Measurements from ENCODE around the gene NKD1.

The NKD1 gene

DNA sequence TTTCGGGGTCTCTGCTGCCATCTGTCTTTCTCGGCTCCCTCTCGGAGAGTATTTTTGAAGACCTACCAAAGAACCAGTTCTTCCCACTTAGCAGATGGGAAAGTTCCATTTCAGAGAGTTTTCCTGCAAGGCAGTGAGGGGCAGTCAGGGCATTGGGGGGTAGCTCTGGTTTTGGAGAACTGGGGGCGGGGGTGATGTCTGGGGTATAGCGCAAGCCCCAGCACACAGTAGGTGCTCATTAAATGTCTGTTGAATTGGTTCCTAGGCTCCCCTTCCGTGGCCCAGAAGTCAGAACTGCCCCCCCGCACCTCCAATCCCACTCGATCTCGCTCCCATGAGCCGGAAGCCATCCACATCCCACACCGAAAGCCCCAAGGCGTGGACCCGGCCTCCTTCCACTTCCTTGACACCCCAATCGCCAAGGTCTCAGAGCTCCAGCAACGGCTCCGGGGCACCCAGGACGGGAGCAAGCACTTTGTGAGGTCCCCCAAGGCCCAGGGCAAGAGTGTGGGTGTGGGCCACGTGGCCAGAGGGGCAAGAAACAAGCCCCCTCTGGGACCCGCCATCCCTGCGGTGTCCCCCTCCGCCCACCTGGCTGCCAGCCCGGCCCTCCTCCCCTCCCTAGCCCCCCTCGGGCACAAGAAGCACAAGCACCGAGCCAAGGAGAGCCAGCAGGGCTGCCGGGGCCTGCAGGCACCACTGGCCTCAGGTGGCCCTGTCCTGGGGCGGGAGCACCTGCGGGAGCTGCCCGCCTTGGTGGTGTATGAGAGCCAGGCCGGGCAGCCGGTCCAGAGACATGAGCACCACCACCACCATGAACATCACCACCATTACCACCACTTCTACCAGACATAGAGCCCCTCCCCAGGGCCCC lies 85.0 kb downstream of the NKD1 start:
- DNase-seq: no peak

DNA sequence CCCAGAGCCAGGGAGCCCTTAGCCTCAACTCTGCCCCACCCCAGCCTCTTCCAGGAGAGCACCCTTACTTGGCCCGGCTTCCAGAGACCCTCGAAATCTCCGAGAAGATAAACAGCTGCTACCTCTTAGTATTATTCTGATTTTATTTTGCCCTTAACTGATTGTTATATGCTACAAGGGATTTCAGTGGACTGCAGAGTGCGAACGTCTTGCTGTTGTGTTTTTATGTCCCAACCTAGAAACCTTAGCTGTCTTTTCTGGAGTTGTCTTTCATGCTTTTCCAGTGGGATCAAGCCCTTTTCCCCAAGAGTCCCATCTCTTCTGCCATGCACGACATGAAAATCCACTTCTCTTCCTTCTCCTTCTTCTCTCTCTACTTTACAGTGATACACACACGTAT lies 85.9 kb downstream of the NKD1 start:
- DNase-seq: no peak

DNA sequence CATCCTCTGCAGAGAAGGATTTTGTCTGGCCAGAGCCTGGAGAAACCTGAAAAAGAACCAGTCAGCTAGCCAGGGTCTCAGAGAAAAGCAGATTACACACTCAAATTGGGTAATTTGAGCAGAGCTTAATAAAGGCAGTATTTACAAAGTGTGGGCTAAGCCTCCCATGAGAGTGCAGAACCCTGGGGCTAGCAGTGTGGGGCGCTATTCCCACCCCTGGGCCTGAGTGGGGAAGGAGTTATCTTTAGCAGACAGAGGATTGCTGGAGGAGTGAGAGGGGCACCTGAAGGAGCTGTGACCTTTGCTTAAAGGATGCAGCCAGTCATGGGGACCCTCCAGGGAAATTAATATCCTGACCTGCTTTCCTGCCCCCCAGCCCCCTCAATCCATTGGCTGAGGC lies 86.8 kb downstream of the NKD1 start:
- DNase-seq: no peak

DNA sequence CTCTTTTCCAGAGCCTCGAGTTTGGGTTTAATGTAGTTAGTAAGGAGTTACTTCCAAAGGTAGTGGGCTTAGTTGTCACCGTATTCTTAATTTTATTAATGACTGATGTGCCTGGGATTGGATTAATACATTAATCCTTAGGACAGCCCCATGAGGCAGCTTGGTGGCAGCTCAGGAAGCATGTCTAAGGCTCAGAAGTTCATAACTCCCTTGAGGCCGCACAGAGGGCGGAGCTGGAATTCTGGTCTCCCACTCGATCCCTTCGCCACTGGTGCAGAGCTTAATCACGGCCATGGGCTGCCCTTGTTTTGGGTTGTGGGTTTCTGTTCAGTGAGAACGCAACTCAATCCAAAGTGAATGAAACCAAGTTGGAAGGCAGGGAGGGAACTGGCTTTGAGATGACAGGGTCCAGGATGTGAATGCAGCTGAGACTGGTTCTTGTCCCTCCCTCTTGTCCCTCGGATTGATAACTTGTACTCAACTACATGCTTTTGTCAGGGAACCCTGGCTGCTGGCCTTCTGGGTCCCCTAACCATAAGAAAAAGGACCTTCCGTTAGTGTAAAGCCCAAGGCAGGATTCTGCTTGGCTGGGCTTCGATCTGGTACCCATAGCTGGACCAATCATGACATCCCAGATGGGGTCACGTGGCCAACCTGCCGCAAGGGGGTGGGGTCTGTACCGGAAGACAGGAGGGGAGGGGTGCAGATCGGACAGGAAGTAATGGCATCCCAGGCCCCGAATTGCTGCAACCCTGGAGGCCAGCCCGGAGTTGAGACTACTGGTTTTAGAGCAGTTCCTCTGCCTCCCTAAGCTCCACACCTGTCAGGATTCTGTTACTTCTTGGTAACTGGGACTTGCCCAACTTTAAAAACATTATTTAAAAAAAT lies 87.6 kb downstream of the NKD1 start:
- DNase-seq: peak; percentile 19

DNA sequence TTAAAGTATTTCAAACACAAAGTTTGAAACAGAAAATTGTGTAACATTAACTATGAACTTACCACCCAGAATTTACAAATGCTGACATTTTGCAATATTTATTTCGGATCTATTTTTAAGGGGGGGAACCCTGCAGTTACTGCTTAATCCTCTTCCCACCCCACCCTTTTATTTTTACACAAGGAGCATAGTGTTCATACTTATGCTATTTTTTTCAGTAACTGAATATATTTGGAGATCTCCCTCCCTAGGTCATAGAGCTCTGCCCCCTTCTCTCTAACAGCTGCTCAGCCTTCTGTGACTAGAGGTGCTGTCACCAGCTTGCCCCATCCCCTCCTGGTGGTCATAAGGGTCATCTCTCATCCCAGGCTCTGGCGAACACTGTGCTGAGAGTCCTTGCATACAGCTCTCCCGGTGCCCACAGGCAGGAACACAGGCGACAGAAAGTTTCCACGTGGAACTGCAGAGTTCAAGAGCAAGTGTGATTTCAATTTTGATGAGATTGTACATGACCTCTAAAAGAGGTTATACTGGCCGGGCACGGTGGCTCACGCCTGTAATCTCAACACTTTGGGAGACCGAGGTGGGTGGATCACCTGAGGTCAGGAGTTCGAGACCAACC lies 88.7 kb downstream of the NKD1 start:
- no peak for DNase-seq

DNA sequence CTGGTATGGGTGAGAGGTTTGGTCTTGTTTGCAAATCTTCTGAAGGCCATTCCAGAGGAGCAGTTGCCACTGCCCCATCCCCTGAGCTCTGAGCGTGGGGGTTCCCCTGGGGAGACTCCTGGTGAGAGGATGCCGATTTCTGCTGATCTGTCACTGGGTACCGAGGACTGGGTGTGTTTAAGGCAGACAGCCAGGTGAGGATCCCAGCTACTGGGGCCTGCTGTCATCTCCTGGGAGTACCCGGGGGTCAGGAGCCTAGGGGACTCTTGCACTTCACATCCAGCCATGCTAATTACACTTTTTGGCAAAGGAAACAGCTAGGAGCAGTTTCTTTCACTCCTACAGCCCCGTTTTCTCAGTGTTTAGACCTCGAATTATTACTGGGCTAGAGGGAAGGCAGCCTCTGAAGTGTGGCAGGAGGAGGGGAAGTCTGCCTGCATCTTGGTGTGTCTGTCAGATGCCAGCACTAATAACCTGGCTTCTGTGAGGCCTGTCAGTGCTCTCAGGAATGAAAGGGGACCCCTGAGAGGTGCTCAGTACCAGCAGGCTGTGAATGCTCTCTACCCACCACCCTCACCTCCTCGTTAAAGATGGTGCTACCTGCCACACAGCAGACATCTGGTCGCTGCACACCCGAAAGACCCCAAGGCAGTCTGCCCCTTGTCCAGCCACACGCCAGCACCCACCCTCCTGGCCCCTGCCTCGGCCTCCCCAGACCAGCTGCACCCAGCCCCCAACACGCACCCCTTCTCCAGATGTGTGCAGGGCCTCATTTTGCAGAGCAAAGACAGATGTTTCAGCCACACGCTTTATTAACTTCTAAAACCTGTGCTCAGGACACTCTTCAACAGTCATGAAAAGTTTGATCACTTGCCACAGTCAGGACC lies 89.8 kb downstream of the NKD1 start:
- no peak for DNase-seq

DNA sequence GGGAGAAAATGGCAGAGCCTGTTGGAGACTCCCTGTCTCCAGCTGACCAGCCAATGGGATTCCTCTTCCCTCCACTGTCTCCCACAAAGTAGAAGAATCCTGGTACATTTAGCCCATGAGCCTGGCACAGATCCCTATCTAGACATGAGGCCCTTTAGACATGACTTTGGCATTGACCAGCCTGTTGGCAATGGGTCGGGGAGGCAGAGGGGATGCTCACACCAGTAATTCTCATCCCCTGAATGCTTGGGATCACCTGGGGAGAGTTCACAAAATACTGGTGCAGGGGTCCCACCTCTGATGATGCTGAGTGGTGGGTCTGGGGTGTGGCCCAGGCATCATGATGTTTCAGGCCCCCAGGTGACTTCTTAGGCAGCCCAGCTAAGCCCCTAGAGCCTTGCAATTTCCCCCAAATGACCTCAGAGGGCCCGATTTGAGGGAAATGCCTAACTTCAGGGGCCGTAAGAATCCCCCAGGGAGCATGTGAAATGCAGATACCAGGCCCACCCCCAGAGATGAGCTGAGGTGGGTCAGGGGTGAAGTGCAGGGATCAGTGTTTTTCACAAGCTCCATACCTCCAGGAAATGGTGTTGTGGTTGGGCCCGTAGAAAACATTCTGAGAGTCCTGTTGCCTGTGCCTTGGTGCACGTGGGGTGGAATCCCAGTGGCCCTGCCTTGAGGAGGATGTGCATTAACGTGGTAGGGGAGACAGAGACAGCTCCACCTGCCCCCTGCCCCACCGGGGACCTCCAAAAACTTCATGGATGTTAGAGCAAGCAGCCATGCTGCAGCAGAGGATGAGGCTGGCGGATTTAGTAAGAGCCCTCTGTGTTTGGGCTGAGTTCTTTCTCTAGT lies 90.8 kb downstream of the NKD1 start:
- no peak for DNase-seq

DNA sequence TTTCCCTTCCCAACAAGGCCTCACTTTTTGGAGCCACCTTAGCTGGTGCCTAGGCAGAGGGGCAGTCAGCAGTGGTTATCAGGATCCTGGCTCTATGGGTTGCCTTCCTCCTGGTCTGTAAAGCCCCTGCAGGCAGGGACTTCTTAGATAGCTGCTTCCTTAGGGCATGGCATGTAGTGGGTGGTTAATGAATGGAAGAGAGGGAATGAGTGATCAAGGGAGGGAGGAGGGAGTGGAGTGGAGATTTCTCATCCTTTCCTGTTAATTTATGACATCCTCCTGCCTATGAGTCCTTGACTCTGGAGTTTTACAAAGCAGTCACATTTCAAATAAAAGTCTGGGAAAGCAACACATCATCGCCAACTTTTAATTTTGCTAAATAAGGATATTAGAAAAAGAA lies 92.2 kb downstream of the NKD1 start:
- no peak for DNase-seq

DNA sequence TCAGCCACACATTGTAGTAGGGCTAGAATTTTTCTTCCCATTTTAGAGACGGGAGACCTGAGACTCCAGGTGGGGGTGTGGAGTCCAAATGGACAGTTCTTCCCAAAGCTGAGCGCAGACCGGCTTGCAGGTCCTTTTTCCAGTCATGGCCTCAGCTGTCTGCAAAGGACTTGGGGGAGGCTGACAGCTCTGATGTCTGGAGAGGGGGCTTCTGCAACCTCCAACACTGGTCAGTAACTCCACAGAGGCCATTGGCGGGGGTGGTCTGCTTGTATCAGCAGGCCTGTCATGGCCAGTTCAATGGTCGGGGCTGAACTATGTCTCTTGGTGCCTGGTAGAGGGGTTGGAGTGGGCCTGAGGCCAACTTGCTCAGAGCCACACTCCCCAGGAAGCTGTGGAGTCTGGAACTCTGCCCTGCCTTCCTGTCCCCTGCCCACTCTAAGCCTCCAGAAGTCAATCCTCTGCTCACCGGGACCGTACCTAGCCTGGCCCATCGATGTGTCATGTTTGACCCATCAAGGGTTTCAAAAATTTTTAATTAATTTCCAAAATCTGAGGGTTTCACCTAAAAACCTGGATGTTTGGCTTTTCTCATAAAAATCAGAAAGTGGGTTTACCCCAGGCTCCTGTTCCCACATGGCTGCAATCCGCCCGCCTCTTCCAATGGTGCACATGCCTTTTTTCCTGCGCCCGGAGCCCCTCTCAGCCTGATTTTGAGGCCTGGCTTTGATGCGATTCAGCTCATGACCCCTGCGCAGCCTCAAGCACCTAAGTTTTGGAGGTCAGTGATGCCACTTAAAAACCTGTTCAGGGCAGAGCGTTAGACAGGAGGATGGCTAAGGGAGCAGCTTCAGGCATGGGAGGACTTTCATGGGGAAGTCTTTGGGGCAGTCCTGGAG lies 93.0 kb downstream of the NKD1 start:
- no peak for DNase-seq

DNA sequence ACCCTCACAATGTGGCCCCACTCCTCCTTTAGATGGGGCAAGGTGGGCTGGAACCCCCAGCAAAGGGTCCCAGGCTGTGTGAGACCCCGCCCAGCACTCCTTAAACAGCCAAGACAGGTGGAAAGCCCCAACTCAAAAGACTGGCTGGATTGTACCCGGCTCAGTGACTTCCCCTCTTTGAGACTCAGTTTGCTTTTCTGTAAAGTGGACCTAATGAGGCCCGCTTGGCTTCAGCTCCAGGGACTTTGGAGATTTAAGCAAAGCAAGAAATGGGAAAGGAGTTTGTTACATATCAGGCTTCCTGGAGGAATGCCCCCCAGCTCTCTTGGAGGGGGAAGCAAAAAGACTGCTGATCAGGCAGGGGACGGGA lies 93.6 kb downstream of the NKD1 start:
- no peak for DNase-seq

DNA sequence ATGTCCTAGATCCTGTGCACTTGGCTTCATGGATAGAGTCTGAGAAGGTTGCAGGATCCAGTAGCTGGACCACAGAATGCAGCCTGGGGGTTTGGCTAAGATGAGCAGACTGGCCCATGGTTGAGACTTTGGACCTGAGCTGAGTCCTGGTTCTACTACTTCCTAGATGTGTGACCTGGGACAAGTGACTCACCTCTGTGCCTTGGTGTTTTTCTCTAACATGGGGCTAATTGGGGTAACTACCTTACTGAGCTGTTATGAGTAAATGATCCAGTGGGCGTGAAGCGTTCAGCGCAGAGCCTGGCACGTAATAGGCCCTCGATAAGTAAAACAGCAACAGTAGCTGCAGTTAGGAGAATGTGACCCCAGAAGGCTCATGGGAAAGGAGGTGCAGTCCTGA lies 94.2 kb downstream of the NKD1 start:
- no peak for DNase-seq

DNA sequence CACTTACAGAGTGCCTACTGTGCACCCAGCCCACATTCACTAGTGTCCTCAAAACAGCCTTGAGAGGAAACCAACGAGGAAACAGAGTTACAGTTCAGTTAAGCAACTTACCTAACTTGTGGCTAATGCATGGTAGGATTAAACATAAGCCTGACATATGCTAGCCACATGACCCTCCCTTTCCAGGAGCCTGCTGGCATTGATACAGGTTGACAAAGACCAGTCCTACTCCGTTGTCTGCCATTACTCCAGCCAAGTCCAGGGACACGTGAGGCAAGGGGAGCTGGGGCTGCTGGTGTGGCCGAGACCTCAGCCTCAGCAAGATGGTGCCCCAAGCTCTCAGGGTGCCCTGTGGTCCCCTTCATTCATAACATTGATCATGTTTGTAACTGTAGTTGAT lies 95.0 kb downstream of the NKD1 start:
- no peak for DNase-seq

DNA sequence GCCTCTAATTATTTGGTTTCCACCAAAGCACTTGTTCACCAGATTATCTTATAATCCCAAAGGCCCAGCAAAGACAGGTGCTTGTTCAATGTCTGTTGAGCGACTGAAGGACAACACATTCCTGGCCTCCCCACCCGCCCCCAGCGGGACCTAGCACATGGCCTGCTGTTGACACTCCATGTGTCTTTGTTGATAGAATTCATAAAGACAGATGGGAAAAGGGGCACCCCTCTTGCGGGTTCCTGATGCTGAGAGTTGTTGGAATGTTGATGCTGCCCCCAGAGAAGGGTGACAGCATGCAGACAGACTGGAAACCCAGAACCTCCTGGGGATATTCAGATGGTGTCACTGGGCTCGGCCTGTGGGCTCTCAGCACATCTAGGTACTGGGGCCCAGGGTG lies 96.0 kb downstream of the NKD1 start:
- no peak for DNase-seq

DNA sequence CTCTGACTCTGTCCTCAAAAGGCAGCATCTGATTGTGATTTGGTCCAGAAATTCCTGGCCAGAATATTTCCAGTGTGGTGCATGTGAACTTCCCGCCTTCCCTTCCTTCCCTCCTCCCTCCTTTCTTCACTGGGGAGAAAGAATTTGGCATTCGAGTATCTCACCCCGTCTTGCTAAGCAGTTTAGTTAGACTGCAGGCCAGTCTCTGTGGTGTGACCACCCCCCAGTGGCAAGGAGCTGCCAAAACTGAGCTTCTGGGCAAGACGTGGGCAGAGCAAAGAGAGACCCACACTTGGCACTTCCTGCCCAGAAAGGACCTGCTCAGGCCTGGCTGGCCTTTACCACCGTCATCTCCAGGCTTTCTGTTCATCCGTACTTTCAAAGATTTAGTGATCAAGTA lies 96.5 kb downstream of the NKD1 start:
- peak; percentile 62 for DNase-seq

DNA sequence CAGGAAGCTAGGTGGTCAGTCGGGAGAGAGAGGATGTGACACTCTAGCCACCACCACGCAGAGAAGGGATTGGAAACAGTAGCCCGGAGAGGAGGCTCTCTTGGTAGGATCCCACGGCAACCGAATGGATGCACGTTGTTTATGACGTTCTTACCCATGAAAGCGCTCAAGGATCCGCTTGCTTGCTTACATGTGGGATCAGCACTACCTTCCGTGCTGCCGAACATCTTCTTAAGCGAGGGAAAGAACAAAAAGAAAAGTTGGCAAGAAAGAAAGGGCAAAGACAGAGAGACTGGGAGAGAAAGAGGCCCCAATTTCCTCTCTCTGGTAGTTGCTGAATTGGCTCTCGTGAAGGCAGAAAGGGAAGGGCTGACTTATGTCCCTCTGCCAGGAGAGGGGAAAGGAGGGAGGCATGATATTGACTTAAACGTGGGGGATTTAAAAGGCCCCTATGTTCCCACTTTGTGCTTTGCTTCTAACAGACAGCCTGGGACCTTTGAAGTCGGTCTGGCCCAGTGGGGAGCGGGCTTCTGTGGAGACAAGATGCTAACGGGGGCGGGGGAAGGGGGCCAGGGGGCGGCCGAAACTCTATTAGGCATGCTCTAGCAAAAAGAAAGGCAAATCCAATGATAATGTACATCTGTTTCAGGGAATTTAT lies 97.5 kb downstream of the NKD1 start:
- no peak for DNase-seq

DNA sequence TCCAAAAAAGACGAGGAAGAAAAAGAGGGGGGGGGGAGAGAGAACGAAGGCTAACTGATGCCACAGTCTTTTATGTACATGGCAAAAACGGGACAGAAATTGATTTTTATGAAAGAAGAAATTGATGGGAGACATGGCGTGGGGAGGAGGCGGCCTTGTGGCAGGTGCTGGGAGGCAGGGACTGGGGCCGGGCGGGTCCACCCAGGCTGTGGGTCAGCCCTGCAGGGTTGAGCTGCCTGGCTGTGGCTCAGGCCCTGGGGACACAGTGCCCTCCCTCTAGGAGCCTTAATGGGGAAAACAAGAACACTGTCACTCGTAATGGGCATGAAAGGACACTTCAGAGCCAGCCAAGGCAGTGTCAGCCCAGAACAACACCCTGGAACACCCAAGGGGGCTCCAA lies 98.1 kb downstream of the NKD1 start:
- no peak for DNase-seq

DNA sequence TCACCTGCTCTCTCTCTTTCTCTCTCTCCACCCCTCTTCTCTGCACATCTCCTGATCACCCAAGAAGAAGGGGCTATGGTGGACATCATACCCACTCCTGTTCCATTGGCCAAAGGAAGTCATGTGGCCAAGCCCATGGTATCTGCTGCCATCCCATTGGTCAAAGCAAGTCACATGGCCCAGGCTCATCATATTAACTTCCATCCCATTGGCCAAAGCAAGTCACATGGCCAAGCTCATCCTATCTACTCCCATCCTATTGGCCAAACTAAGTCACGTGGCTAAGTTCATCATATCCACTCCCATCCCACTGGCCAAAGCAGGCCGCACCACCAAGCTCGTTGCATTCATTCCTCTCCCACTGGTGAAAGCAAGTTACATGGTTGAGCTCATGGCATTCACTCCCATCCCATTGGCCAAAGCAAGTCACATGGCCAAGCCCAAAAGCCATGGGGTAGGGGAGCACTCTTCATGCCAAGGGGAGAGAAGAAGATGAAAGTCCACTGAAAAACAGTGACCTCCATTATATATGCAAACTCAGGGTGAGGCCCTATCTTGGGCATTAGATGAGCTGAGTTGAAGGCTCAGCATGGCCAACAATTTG lies 103.7 kb downstream of the NKD1 start:
- no peak for DNase-seq

DNA sequence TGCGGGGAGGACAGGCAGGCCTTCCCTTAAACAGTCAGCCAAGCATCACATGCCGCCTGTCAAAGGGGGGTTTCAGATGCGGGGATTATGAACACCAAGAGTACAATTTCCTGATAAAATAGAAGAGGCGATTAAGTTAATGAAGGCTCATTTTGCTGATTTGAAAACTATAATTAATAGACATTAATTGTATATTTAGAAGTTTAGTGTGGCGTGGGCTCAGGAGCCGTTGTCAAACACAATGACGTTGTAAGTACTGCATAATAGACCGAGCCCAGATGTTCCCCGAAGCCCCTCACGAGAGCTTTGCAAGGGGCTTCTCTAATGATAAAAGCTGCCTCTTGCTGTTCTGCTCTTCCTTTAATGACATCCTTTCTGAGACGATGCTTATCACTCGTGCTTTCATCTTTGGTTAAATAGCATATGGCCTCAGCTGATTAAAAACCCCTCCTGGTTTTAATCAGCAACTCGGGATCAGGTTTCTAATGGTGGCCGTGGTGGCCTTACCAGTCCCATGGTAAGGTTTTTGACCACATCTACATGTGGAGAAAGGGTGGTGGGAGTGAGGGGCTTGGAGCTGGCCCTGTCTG lies 104.7 kb downstream of the NKD1 start:
- DNase-seq: no peak
